SK-N-MC (cell line): ENCODE measurements around the gene CXCL10.

ENCODE experiments used
- EZH2 ChIP-seq: fragments of 200-600 bp; sonication (generic); IDR thresholded peaks from one replicate; pipeline ENCODE4 v1.6.1; 2017; ENCODE audit warnings: antibody characterized with exemption
- POLR2AphosphoS5 ChIP-seq: IDR thresholded peaks from 2 replicates; pipeline ENCODE4 v1.6.1; 2012; ENCODE audit warnings: mild to moderate bottlenecking, low read depth, low read length, borderline replicate concordance

DNA sequence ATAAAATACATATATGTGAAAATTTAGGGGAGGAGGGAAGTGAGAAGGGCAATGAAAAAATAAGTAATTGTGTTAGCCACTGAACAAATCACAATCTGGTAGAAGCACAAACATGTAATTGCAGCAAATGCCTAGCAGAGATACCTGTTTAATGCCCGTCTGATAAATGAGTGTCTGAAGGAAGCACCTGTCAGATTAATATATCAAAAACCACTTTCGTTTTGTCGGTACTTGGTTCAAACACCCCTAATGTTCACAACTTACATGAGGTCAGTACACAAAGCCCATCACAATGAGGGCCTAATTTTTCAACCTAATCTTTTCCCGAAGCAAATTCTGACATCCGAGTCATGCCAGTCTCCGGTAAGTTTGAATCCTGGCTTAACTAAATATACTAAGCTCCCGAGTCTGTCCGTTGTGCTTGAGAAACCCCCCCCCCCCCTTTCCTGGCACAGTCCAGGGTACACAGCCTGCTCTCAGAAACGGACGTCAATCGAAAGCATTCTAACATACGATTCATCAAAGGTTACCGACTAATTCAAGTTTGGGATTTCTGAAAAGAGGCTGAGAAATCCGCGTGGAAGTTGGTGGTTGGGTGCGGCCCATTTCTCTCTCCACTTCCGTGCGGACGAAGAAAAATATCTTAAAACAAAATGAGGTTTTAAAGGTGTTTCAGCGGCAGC is 33.3 kb downstream of the CXCL10 start:
- TF ChIP-seq EZH2 (no peak), POLR2AphosphoS5 (no peak)
